CD4-positive, alpha-beta T cell treated with Interleukin-12 subunit alpha and Interleukin-12 subunit beta, for 1 hour (primary cell): Measurements from ENCODE around the gene PTPN6.

Experiments
- DNase-seq: peaks from one replicate; pipeline ENCODE4 v3.0.0-alpha.2; 2020

PTPN6 gene

GRCh38 chr12:6923003-6923732 lies 28.0 kb upstream of the PTPN6 start:
- DNase-seq = no peak

GRCh38 chr12:6923851-6924250 lies 27.3 kb upstream of the PTPN6 start:
- no peak for DNase-seq

DNA sequence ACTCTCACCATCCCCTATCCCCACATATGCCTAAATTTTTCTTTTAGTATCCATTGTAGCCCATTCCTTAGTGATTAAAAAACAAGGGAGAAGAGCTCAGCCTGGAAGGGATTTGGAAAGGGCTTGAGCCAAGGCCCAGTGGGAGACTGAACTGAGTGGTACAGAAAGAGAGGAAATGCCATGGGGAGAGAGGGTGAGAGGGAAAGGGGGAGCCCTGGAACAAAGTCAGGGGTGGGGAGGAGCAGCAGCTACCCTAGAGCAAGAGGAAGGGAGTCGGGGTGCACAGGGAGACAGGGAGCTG lies 26.0 kb upstream of the PTPN6 start:
- no peak for DNase-seq

DNA sequence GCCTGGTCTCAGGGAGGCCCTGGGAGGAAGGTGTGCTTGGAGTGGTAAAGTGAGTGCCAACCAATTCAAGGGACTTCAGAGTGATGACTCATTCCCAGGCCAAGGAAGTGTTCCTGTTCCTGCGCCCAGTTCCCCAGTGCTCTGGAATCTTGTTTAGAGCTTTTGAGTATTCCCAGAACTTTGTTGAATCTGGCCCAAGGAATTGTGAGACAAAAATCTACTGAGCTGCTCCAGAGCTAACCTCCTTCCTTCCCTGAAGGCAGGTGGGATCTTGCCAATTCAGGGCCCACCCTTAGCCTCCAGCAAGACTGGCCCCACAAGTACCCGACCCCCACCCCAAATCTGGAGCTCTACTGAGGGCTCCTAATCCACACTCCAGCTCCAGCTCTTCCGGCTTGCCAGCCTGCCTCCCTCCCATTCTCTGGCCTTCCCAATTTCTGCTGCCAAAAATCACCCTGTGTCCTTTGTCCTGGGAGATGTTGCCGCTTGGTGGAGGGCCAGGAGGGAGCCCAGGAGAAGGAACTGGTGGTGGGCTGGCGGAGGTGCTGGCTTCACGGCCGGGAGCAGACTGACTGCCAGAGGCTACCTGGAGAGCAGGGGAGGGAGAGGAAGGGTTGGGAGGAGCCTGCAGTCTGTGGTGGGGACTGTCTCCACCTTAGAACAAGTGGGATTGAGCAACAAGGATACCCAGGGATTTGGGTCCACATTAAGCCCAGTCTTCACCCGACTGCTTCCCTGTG lies 25.4 kb upstream of the PTPN6 start:
- DNase-seq = no peak

GRCh38 chr12:6927379-6928021 lies 23.7 kb upstream of the PTPN6 start, which contains the start of gene ATN1:
Gene ATN1, plus strand, starts transcription at chr12:6927959. Its CDS starts 6,043 bp downstream, at chr12:6934002.
- peak; percentile 55 for DNase-seq

DNA sequence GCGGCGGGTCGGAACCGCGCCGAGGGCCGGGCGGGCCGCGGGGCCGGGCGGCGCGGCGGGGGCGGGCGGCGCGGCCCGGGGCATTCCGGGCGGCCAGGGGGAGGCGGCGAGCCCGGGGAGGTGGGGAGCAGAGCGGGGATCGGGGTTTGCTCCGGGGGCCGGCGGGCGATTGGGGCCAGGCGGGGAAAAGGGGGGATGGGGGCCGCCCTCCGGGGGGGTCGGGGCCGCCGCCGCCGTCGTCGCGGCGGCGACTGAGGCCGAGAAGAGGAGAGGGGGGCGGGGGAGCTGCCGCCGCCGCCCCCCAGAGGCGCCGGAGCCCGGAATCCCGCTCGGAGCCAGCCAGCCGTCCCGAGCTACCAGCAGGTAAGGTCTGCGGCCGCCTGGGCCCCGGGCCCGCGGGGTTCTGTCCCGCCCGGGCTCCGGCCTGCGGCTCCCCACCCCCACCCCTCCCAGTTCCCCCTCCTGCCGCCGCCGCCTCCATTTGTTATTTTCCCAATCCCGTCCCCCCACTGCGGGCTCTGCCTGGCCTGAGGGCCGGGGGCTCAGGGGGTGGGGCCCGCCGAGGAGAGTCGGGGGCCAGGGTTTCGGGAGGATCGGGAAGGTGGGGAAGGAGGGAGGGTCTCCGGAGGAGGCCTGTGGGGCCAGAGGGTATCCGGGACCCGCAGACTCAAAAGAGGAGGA lies 23.0 kb upstream of the PTPN6 start:
- DNase-seq = peak; percentile 43

GRCh38 chr12:6928703-6929407 lies 22.3 kb upstream of the PTPN6 start:
- no peak for DNase-seq

- no peak for DNase-seq
These were observed 21.4 kb upstream of the PTPN6 start for GRCh38 chr12:6929466-6930452.

GRCh38 chr12:6932766-6933165 lies 18.4 kb upstream of the PTPN6 start:
- DNase-seq = no peak

DNA sequence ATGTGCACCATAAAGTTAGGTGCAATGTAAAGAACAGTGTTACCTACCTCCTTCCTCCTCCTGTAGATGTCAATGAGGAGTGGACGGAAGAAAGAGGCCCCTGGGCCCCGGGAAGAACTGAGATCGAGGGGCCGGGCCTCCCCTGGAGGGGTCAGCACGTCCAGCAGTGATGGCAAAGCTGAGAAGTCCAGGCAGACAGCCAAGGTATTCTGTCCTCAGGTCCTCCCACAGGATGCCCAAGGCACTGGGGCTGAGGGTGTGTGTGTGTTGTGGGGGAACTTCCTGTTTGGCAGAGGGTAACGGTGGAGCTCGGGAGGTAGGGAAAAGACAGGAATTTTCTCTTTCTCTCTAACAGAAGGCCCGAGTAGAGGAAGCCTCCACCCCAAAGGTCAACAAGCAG lies 17.0 kb upstream of the PTPN6 start:
- DNase-seq = no peak

GRCh38 chr12:6935371-6936193 lies 15.6 kb upstream of the PTPN6 start:
- DNase-seq = no peak

GRCh38 chr12:6936194-6936635 lies 14.9 kb upstream of the PTPN6 start:
- DNase-seq = no peak

DNA sequence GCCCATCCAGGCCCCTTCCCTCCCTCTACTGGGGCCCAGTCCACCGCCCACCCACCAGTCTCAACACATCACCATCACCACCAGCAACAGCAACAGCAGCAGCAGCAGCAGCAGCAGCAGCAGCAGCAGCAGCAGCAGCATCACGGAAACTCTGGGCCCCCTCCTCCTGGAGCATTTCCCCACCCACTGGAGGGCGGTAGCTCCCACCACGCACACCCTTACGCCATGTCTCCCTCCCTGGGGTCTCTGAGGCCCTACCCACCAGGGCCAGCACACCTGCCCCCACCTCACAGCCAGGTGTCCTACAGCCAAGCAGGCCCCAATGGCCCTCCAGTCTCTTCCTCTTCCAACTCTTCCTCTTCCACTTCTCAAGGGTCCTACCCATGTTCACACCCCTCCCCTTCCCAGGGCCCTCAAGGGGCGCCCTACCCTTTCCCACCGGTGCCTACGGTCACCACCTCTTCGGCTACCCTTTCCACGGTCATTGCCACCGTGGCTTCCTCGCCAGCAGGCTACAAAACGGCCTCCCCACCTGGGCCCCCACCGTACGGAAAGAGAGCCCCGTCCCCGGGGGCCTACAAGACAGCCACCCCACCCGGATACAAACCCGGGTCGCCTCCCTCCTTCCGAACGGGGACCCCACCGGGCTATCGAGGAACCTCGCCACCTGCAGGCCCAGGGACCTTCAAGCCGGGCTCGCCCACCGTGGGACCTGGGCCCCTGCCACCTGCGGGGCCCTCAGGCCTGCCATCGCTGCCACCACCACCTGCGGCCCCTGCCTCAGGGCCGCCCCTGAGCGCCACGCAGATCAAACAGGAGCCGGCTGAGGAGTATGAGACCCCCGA lies 14.3 kb upstream of the PTPN6 start:
- DNase-seq = peak; percentile 57

DNA sequence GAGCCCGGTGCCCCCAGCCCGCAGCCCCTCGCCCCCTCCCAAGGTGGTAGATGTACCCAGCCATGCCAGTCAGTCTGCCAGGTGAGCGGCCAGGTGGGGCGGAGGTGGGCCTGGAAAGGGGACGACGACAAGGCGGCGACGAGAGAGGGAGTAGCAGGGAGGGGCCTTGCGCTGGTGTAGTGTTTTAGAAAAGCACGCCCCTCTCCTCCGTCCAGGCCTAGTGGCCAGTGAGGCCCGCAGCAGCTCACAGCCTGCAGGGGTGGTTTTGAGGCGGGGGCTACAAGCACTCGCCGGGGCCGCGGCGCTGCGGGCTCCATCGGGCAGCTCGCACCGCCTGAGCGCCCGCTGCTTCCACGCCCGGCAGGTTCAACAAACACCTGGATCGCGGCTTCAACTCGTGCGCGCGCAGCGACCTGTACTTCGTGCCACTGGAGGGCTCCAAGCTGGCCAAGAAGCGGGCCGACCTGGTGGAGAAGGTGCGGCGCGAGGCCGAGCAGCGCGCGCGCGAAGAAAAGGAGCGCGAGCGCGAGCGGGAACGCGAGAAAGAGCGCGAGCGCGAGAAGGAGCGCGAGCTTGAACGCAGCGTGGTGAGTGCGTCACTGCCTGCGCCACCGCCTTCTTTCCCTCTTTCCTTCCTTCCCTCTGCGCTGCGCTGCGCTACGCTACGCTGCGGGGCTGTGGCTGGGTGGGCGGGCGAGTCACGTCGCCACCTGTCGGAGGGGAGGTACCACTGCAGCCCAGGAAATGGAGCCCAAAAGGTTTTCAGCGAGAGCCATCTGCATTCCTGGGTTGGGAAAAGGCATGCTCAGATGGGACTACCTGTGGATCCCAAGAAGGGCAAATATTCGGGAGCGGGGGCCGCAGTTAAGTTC lies 13.4 kb upstream of the PTPN6 start:
- peak; percentile 96 for DNase-seq

DNA sequence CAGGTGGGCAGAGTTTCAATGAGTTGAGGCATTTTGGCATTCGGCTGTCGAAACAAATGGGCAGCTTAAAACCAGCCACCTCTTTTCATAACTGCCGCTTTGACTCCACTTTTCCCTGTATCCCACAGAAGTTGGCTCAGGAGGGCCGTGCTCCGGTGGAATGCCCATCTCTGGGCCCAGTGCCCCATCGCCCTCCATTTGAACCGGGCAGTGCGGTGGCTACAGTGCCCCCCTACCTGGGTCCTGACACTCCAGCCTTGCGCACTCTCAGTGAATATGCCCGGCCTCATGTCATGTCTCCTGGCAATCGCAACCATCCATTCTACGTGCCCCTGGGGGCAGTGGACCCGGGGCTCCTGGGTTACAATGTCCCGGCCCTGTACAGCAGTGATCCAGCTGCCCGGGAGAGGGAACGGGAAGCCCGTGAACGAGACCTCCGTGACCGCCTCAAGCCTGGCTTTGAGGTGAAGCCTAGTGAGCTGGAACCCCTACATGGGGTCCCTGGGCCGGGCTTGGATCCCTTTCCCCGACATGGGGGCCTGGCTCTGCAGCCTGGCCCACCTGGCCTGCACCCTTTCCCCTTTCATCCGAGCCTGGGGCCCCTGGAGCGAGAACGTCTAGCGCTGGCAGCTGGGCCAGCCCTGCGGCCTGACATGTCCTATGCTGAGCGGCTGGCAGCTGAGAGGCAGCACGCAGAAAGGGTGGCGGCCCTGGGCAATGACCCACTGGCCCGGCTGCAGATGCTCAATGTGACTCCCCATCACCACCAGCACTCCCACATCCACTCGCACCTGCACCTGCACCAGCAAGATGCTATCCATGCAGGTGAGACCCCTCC lies 12.6 kb upstream of the PTPN6 start:
- no peak for DNase-seq

DNA sequence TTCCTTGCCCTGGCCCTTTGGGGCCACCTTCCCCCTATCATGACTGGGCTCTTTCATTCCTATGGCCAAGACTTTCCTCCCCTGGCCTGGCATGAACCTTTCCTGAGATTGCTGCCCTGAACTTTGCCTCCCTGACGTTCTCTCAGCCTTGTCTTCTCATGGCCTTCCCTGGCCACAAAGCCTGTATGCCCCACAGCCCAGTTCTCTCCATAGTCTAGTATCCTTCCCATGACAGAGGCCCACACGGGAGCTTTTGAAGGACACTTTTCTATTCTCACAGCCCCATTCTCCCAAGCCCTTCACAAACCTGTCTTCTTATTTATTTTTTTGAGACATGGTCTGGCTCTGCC lies 12.0 kb upstream of the PTPN6 start:
- no peak for DNase-seq

GRCh38 chr12:6941267-6941666 lies 9.9 kb upstream of the PTPN6 start:
- no peak for DNase-seq

GRCh38 chr12:6941782-6942181 lies 9.4 kb upstream of the PTPN6 start:
- no peak for DNase-seq
